ENCODE data around the gene FLNB.

- TF ChIP-seq, protein P1, sequence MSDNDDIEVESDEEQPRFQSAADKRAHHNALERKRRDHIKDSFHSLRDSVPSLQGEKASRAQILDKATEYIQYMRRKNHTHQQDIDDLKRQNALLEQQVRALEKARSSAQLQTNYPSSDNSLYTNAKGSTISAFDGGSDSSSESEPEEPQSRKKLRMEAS (IDR thresholded peaks at IDR 0.05) = no peak
- no peak for TF ChIP-seq CEBPB (IDR thresholded peaks at IDR 0.05)
- no peak for TF ChIP-seq TAF1 (IDR thresholded peaks at IDR 0.05; ENCODE audit: low read depth)
- no peak for TF ChIP-seq REST (IDR thresholded peaks at IDR 0.05; ENCODE audit: low read depth)
- no peak for TF ChIP-seq RAD21 (IDR thresholded peaks at IDR 0.05; ENCODE audit: low read depth)
- no peak for TF ChIP-seq NFIC (IDR thresholded peaks at IDR 0.05)
- no peak for TF ChIP-seq YY1 (IDR thresholded peaks at IDR 0.05; ENCODE audit: low read depth)
- TF ChIP-seq EP300 (IDR thresholded peaks at IDR 0.05; ENCODE audit: borderline replicate concordance) = no peak
- no peak for TF ChIP-seq TCF12 (IDR thresholded peaks at IDR 0.05; ENCODE audit: low read depth)
- TF ChIP-seq ZBTB7A (IDR thresholded peaks at IDR 0.05; ENCODE audit: low read depth) = no peak
Observed at GRCh38 chr3:58099865-58100264, 91.6 kb downstream of the FLNB start.

Data from Ishikawa (cell line).